GM18498 (cell line): Measurements from ENCODE around the gene TXK.

Source experiments
- ATAC-seq: cut with Tn5 transposase; IDR thresholded peaks from one replicate; pipeline ENCODE4 v1.9.1; 2021; ENCODE audit warnings: mild to moderate bottlenecking, moderate library complexity; ENCODE audit not compliant: unreplicated experiment

Gene TXK

GRCh38 chr4:48108309-48109073 is 25.6 kb downstream of the TXK start:
- no peak for ATAC-seq

GRCh38 chr4:48105230-48105629 is 28.8 kb downstream of the TXK start:
- no peak for ATAC-seq

GRCh38 chr4:48103483-48104139 is 30.4 kb downstream of the TXK start:
- peak; percentile 72 for ATAC-seq

GRCh38 chr4:48102303-48102702 is 31.7 kb downstream of the TXK start:
- no peak for ATAC-seq

GRCh38 chr4:48100256-48100655 is 33.8 kb downstream of the TXK start:
- ATAC-seq = no peak

GRCh38 chr4:48095441-48095840 is 38.6 kb downstream of the TXK start:
- ATAC-seq = no peak

- ATAC-seq = no peak
These were observed 40.0 kb downstream of the TXK start for GRCh38 chr4:48093991-48094416.

- no peak for ATAC-seq
These were observed 43.4 kb downstream of the TXK start for GRCh38 chr4:48090621-48091020.

- no peak for ATAC-seq
These were observed 48.0 kb downstream of the TXK start for GRCh38 chr4:48085821-48086589.

- ATAC-seq = no peak
These were observed 51.1 kb downstream of the TXK start for GRCh38 chr4:48082956-48083355.

GRCh38 chr4:48081196-48081595 is 52.9 kb downstream of the TXK start:
- no peak for ATAC-seq

GRCh38 chr4:48079972-48080391 is 54.1 kb downstream of the TXK start:
- no peak for ATAC-seq

GRCh38 chr4:48078862-48079655 is 55.0 kb downstream of the TXK start:
- no peak for ATAC-seq

GRCh38 chr4:48078425-48078824 is 55.6 kb downstream of the TXK start:
- no peak for ATAC-seq

GRCh38 chr4:48074657-48075056 is 59.4 kb downstream of the TXK start:
- ATAC-seq = no peak

GRCh38 chr4:48073567-48074103 is 60.4 kb downstream of the TXK start:
- no peak for ATAC-seq

- no peak for ATAC-seq
These were observed 62.9 kb downstream of the TXK start for GRCh38 chr4:48071191-48071590.

GRCh38 chr4:48069026-48069425 is 65.0 kb downstream of the TXK start:
- ATAC-seq = no peak

- no peak for ATAC-seq
These were observed 65.9 kb downstream of the TXK start for GRCh38 chr4:48068182-48068581.

GRCh38 chr4:48067536-48067935 is 66.5 kb downstream of the TXK start:
- no peak for ATAC-seq
